GM06990 (cell line): Measurements from ENCODE around the gene ORC5.

Experiments
- DNase-seq: peaks from one replicate; pipeline ENCODE4 v3.0.0-alpha.2; 2011; ENCODE audit not compliant: insufficient read length; ENCODE audit errors: extremely low read depth
- H3K27me3 ChIP-seq: replicated peaks from 2 replicates; pipeline ENCODE4 v1.6.0; 2011; ENCODE audit warnings: low read length; ENCODE audit not compliant: control insufficient read depth, insufficient read depth
- H3K36me3 ChIP-seq: 2 replicates; pipeline ENCODE4 v1.5.1; 2011; ENCODE audit warnings: low read length; ENCODE audit not compliant: control insufficient read depth, insufficient read depth
- H3K4me3 ChIP-seq: replicated peaks from 2 replicates; pipeline ENCODE4 v1.5.1; 2011; ENCODE audit warnings: low read depth, mild to moderate bottlenecking, control low read depth, low read length
- TF ChIP-seq, protein P1 (sequence below): IDR thresholded peaks from 2 replicates; pipeline ENCODE4 v1.5.1; 2011; ENCODE audit warnings: low read length, control low read depth, mild to moderate bottlenecking, inconsistent platforms; ENCODE audit not compliant: insufficient read depth, poor library complexity, severe bottlenecking

Gene ORC5

DNA sequence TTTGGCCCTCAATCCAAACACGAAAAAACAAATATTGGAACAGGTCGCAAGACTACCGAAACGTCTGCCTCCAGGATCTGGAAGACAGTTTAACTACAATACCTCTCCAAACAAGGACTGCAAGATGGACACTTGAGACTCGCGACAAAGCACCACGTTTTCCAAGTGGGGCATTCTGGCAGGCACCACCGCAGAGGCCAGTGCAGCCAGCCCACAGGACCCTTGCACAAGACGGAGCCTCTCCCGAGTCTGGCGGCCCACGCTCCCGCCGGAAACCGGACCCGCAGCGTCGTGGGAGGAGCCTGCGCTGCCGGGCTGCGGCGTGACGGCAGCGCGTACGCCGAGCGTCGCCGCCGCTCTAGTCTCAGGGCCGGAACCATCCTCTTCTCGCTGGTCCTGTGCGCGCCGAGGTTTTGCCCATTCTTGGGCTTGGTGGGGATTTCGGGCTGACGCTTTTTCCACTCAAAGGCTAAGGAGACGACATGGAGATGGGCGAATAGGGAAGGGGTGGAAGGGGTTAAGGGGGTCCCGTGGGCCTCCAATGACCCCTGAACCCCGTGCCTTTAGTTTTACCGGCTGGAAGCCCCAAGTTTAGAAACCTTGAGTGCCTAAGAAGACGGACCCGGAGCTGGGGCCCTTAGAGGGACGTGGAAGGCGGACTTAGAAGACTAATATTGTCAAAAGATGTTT is at the start of gene ORC5:
Gene ORC5 (minus strand): TSS at position 283 of the 690 bp plus-strand sequence. CDS start 109 bp downstream, at position 174.
- Histone ChIP-seq H3K27me3 (no peaks in the 10 kb centered on the region), H3K4me3 (peak within 1 kb of the TSS; percentile 87), H3K36me3 (peaks cover 5% of the 10 kb centered on the region)
- TF ChIP-seq, protein P1, sequence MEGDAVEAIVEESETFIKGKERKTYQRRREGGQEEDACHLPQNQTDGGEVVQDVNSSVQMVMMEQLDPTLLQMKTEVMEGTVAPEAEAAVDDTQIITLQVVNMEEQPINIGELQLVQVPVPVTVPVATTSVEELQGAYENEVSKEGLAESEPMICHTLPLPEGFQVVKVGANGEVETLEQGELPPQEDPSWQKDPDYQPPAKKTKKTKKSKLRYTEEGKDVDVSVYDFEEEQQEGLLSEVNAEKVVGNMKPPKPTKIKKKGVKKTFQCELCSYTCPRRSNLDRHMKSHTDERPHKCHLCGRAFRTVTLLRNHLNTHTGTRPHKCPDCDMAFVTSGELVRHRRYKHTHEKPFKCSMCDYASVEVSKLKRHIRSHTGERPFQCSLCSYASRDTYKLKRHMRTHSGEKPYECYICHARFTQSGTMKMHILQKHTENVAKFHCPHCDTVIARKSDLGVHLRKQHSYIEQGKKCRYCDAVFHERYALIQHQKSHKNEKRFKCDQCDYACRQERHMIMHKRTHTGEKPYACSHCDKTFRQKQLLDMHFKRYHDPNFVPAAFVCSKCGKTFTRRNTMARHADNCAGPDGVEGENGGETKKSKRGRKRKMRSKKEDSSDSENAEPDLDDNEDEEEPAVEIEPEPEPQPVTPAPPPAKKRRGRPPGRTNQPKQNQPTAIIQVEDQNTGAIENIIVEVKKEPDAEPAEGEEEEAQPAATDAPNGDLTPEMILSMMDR, result no peak
- DNase-seq, result peak; percentile 90

DNA sequence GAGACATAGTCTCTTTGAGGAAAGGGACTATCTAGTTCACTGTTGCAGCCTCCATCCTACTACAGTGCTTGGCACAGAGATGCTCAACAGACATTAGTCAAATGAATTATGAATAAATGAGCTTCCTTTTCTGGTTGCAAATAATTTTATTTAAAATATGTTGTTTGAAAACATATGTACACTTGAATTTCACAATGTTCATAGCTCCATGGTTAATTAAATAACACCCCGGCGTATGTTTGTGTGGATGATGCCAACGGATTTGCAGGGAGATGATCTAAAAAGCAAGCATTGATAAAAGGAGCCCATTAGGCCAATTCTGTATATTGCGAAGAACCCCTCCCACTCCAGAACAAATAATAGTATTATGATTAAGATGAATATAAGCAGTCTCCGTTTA is 47.8 kb upstream of the ORC5 start:
- H3K27me3 ChIP-seq, result no peaks in the 10 kb centered on the region
- no peak overlapping the region for H3K4me3 ChIP-seq
- H3K36me3 ChIP-seq, result no peaks in the 10 kb centered on the region
- TF ChIP-seq, protein P1, result no peak
- DNase-seq, result no peak

DNA sequence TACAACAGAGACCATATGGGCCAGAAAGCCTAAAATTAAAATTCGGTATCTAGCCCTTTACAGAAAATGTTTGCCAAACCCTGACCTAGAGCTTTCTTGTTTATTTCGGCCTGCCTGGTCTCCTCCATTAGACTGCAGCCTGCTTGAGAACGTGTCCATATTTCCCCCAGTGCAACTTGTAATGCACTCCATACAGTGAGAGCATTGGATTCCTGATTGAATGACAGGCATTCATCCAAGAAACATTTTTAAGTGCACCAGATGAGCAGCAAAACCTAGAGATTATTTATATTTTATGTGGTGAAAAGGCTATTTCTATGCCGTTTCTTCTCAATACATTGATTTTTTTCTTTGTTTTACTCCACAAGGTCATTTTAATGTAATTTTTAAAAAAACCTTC is 47.4 kb upstream of the ORC5 start:
- TF ChIP-seq, protein P1, result no peak

GRCh38 chr7:104254696-104255095 is 46.9 kb upstream of the ORC5 start:
- TF ChIP-seq, protein P1, result no peak
- H3K4me3 ChIP-seq, result no peak overlapping the region
- DNase-seq, result no peak
- no peaks in the 10 kb centered on the region for H3K36me3 ChIP-seq
- H3K27me3 ChIP-seq, result no peaks in the 10 kb centered on the region

More for the DNA sequence above, 47.4 kb upstream of the ORC5 start:
- H3K27me3 ChIP-seq, result no peaks in the 10 kb centered on the region
- DNase-seq, result no peak
- no peak overlapping the region for H3K4me3 ChIP-seq
- H3K36me3 ChIP-seq, result no peaks in the 10 kb centered on the region

DNA sequence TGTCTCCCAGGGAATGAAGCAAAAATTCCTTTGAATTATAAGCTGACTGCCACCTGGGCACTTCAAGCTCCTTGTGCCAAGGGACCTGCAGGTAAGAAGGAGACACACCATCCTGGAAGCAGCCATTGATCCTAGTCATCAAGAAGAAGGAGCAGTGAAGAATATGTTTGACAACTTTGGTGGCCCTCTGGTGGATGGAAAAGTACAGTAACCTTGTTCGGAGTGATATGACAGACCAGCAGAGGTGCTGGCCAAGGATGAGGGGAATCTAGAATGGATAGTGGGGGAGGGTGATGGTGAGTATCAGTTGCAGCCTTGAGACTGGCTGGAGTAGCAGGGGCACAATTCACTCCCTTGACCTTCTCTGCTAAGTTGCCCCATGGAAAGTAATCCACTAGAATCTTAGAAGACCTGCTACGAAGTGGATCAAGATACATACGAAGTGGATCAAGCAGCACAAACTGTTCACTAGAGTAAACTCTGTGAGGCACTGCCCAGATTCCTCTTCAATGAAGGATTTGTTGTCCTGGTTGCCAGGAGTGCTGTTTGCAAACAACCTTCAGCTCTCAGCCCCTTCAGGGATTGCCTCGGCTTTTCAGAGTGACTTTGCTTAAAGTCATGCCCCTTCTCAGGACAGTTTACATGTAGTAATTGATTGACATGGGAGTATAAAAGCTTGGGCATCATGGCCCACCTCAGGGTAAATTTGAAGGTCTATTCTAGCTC is 44.8 kb upstream of the ORC5 start:
- TF ChIP-seq, protein P1, result peak; percentile 7
- Histone ChIP-seq H3K36me3 (no peaks in the 10 kb centered on the region), H3K27me3 (no peaks in the 10 kb centered on the region), H3K4me3 (no peak overlapping the region)
- no peak for DNase-seq
